Fibroblast of upper back skin (primary cell): Measurements from ENCODE around the gene ATP8B3.

ENCODE experiments used
- DNase-seq: peaks from one replicate; pipeline ENCODE4 v3.0.0-alpha.2; 2013

ATP8B3 gene

GRCh38 chr19:1752757-1753728 is 59.0 kb downstream of the ATP8B3 start, which contains the start of gene ONECUT3:
ONECUT3 (plus strand) TSS chr19:1753506; CDS start chr19:1753663, 157 bp downstream.
- DNase-seq = no peak

- DNase-seq = no peak
Observed at GRCh38 chr19:1752009-1752756, 59.9 kb downstream of the ATP8B3 start.

DNA sequence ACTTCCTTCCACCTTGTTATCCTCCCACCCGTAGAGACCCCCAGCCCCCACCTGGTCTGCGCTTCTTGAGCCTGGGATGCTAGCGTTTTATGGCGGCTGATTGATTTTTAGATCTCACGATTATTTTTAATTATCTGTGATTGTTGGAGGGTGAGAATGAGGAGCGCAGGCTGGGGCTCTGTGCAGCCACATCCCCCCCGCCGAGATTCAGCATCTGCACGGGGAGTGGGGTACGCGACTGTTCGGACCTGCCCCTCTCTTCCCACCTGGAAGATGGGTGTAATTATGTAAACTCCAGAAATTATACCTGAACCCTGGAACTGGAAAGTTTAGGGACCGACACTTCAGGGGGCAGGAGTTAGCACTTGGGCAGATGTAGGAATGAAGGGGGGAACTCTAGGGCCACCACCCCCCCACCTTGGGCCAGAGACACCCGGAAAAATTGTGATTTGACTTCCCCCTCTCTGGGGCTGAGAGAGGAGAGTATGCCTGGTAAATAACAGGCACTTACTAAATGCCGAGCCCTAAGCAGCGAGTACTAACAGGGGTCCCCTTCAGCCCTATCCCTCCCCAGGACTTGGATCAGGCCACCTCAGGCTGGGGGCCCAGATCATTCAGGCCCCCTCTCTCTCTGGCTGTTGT is 60.6 kb downstream of the ATP8B3 start:
- DNase-seq = no peak

- DNase-seq = no peak
Observed at GRCh38 chr19:1750343-1751021, 61.6 kb downstream of the ATP8B3 start.

DNA sequence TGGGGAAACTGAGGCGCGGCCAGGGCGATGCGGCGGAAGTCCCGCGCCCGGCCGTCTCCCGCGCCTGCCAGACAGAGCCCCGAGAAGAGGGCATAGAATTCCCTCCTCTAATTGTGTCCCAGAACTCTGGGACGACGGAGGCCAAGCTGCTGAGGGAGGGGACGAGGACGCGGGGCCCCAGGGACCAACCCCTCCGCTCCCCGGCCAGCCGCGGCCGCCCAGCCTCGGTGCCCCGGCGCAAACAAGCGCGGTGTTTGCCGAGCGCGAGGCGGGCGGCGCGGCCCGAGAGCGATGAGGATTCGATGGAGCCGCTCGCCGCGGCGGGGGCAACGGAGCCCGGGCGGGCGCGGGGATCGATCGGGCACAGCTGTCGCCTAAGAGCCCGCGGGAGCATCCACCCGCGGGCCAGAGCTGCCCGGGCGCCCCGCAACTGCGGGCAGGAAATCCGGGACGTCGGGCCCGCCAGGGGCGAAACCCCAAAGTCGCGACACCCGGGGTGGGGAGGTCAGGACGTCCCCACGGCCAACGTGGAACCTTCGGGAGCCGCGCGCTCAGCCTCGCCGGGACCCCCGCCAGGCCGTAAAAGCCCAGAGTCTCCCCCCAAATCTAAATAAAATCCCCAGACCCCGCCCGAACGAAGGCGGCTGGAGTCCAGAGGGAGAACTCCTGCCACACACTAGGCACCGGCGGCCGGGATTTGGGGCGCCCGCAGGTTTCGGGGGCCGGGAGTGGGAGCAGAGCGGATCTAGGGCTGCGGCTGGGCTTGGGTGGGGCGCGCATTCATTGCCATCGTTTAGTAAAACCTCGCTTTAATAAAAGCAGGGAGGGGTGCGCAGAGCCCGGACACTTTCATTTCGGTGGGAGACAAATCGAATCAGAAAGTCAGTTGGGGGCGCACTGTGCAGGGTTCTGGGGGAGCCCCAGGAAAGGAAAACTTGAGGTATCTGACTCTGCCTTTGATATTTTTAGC is 62.4 kb downstream of the ATP8B3 start:
- no peak for DNase-seq

DNA sequence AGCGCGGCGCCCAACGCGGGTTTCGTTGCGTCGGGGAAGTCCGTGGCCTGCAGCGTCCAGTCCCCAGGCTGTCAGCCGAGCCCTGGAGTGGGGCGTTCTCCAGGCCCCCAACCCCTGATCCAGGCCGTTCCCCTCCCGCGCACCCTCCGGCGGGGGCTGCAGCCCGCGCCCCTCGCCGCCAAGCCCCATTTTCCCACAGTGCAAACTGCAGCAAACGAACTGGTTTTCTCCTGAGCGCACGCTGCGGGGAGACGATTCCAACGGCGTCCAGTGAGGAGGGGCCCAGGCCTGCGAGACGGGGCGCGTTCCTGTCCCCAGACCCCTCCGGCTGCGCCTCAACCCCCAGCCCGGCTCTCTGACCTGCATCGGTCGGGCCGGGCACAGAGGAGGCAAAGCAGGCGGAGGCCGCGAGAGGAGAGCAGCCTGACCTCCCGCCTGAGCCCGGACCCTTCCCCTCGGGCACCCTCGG is 63.2 kb downstream of the ATP8B3 start:
- DNase-seq = no peak

GRCh38 chr19:1748115-1748872 is 63.8 kb downstream of the ATP8B3 start:
- DNase-seq = no peak

- peak; percentile 91 for DNase-seq
Observed at GRCh38 chr19:1747285-1748114, 64.6 kb downstream of the ATP8B3 start.

- DNase-seq = peak; percentile 28
Observed at GRCh38 chr19:1746401-1747284, 65.4 kb downstream of the ATP8B3 start.

- DNase-seq = peak; percentile 15
Observed at GRCh38 chr19:1745589-1746031, 66.5 kb downstream of the ATP8B3 start.

DNA sequence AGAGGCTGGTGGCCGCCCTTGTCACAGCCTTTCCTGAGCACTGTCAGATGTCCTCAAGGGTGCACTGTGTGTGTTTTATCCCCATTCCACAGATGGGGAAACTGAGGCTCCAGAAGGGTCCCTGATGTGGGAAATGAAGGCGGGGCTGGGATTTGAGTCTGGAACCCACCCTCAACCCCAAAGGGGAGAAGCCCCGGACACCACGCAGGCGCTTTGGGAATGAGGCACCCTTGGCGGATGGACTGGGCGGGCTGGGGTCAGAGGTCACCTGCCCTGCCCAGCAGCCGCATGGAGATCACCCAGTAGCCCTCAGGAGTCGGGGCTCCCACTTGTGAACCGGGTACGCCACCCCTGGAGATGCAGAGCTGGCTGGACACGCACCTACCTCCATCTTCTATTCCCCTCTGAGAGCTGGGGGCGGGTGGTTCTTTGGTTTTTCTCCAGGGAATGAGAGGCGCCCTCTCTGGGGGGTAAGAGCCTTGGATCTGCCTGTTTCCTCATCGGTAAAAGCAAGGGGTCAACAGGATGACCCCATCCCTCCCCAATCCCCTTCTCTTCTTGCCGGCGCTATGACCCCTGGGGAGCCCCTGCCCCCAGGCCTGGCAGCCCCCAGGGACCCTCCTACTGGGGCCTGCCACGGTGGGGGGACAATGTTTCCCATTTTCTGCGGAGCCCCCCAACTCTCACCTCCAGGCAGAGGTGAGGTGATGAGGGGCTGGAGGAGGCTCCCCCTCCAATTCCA is 67.1 kb downstream of the ATP8B3 start:
- no peak for DNase-seq

- DNase-seq = no peak
Observed at GRCh38 chr19:1744133-1744665, 67.9 kb downstream of the ATP8B3 start.

DNA sequence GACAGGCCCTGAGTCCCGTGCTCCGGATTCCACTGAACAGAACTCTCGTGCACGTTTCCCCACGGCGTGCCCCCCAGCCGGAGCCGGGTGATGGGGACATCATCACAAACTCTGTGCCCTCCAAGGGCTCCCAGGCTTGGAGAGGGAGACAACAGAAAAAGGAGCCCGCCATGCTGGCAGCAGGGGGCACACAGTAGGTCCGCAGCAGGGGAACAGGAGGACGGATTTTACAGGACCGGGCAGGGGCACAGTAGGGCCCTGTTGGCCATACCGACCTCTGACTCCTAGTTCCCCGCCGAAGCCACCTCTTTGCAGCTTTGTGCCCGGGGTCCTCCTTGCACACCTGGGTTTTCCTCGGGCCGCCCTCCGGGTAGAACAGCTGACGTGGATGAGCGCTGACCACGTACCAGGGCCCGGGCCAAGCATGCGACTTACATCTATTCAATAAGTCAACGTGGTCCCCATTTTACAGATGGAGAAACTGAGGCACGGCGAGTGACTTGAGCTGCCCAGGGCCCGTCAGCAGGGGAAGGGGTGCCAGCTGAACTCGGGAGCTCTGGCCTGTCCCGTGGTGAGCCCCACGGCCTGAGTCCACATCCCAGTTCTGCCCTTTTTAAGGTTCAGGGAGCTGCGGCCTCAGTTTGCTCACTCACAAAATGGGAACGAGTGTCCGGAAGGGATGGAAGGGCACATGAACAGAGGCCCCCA is 68.9 kb downstream of the ATP8B3 start:
- no peak for DNase-seq

DNA sequence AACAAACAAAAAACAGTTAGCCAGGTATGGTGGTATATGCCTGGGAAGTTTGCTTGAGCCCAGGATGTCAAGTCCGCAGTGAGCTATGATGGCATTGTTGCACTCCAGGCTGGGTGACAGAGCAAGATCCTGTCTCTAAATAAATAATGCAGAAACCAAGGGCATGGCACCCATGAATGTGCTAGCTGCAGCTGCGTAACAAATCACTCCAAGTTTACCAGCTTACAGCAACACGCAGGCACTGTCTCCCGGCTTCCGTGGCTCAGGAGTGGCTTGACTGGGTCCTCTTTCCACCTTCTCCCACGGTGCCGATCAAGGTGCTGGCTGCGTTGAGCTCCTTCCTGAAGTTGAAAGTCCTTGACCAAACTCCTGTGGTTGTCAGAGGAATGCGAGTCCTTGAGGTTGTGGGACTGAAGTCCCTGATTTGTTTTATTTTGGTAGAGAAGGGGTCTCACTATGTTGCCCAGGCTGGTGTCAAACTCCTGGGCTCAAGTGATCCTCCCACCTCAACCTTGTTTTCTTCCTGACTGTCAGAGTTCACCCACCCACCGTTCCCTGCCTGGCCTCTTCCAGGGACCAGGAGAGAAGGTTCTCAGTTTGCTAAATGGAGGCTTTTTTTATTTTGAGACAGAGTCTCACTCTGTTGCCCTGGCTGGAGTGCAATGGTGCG is 72.0 kb downstream of the ATP8B3 start:
- DNase-seq = no peak

- no peak for DNase-seq
Observed at GRCh38 chr19:1736927-1737326, 75.1 kb downstream of the ATP8B3 start.

- no peak for DNase-seq
Observed at GRCh38 chr19:1736280-1736679, 75.8 kb downstream of the ATP8B3 start.
